GM23338 (cell line): Measurements from ENCODE around the gene RXRB. TPM values are rescaled to one million over a fixed set of nuclear protein-coding genes. Genes with fewer than 3 reads are reported as not detected.

Experiments
- ATAC-seq: fragments of 200-7000 bp; cut with Tn5 transposase; 3 replicates; pipeline ENCODE4 v1.9.1; 2020
- DNase-seq: peaks from one replicate; pipeline ENCODE4 v3.0.0-alpha.2; 2015; ENCODE audit warnings: low spot score
- H2AFZ ChIP-seq: fragments of 200-600 bp; sonication (generic); 2 replicates; pipeline ENCODE4 v1.8.0; 2016; ENCODE audit warnings: antibody characterized with exemption, mild to moderate bottlenecking, moderate library complexity
- H3F3A ChIP-seq: fragments of 200-600 bp; sonication (generic); replicated peaks from 2 replicates; pipeline ENCODE4 v1.8.0; 2017; ENCODE audit warnings: antibody characterized with exemption, mixed run types, low read depth
- H3K27ac ChIP-seq: fragments of 200-600 bp; sonication (generic); 2 replicates; pipeline ENCODE4 v1.6.1; 2016; ENCODE audit warnings: low read depth
- H3K27me3 ChIP-seq: fragments of 200-600 bp; sonication (generic); 2 replicates; pipeline ENCODE4 v1.8.0; 2016; ENCODE audit warnings: mild to moderate bottlenecking, mixed run types, moderate library complexity; ENCODE audit not compliant: insufficient read depth
- H3K36me3 ChIP-seq: fragments of 200-600 bp; sonication (generic); 2 replicates; pipeline ENCODE4 v1.8.0; 2016; ENCODE audit warnings: mild to moderate bottlenecking; ENCODE audit not compliant: insufficient read depth
- H3K4me1 ChIP-seq: fragments of 200-600 bp; sonication (generic); 2 replicates; pipeline ENCODE4 v1.8.0; 2016; ENCODE audit warnings: mild to moderate bottlenecking, moderate library complexity; ENCODE audit not compliant: insufficient read depth
- H3K4me2 ChIP-seq: fragments of 200-600 bp; sonication (generic); 2 replicates; pipeline ENCODE4 v1.7.1; 2017; ENCODE audit warnings: mixed run types
- H3K4me3 ChIP-seq: fragments of 200-600 bp; sonication (generic); 2 replicates; pipeline ENCODE4 v1.6.1; 2016; ENCODE audit warnings: mixed run types
- H3K79me2 ChIP-seq: fragments of 200-600 bp; sonication (generic); replicated peaks from 2 replicates; pipeline ENCODE4 v1.8.0; 2017; ENCODE audit warnings: mild to moderate bottlenecking; ENCODE audit not compliant: insufficient read depth
- H3K9me2 ChIP-seq: fragments of 200-600 bp; sonication (generic); 2 replicates; pipeline ENCODE4 v1.8.0; 2017; ENCODE audit not compliant: insufficient read depth
- H4K20me1 ChIP-seq: fragments of 200-600 bp; sonication (generic); replicated peaks from 2 replicates; pipeline ENCODE4 v1.8.0; 2017; ENCODE audit warnings: mild to moderate bottlenecking; ENCODE audit not compliant: insufficient read depth
- H3K27ac Mint-ChIP-seq: 2 replicates; pipeline ENCODE4 v1.8.0; 2020; ENCODE audit warnings: inconsistent platforms, mild to moderate bottlenecking, moderate library complexity, mixed read lengths
- H3K27me3 Mint-ChIP-seq: 3 replicates; pipeline ENCODE4 v1.8.0; 2022; ENCODE audit warnings: low read depth, mild to moderate bottlenecking, moderate library complexity, mixed read lengths, inconsistent platforms; ENCODE audit not compliant: insufficient read depth, poor library complexity
- H3K36me3 Mint-ChIP-seq: 3 replicates; pipeline ENCODE4 v1.8.0; 2021; ENCODE audit warnings: low read depth, mild to moderate bottlenecking, inconsistent platforms, moderate library complexity, mixed read lengths
- H3K4me1 Mint-ChIP-seq: 3 replicates; pipeline ENCODE4 v1.8.0; 2020; ENCODE audit warnings: mild to moderate bottlenecking, inconsistent platforms, mixed read lengths
- H3K4me3 Mint-ChIP-seq: 3 replicates; pipeline ENCODE4 v1.8.0; 2021; ENCODE audit warnings: moderate library complexity, mild to moderate bottlenecking, inconsistent platforms, mixed read lengths
- H3K9me3 Mint-ChIP-seq: 3 replicates; pipeline ENCODE4 v1.8.0; 2020; ENCODE audit warnings: moderate library complexity, mild to moderate bottlenecking, inconsistent platforms, mixed read lengths
- CREB1 ChIP-seq: fragments of 250-450 bp; sonication (Bioruptor Pico); IDR thresholded peaks from 2 replicates; pipeline ENCODE4 v1.5.0; 2020; ENCODE audit warnings: low read depth, mild to moderate bottlenecking, moderate library complexity
- CTCF ChIP-seq, 2 experiments: fragments of 200-600 bp in 1 of 2; sonication (generic) in 1 of 2; conservative IDR thresholded peaks; 2 replicates each; pipeline versions ENCODE4 v1.5.1 to v1.6.1; 2016 to 2017; ENCODE audit warnings: antibody characterized with exemption in 2 of 2, low read depth in 2 of 2, mild to moderate bottlenecking in 2 of 2, moderate library complexity in 1 of 2
- EZH2 ChIP-seq: fragments of 200-600 bp; sonication (generic); IDR thresholded peaks from one replicate; pipeline ENCODE4 v1.8.0; 2017; ENCODE audit warnings: antibody characterized with exemption, mild to moderate bottlenecking, low read depth; ENCODE audit not compliant: unreplicated experiment
- EZH2phosphoT487 ChIP-seq: fragments of 200-600 bp; sonication (generic); IDR thresholded peaks from one replicate; pipeline ENCODE4 v1.8.1; 2018; ENCODE audit warnings: antibody characterized with exemption; ENCODE audit not compliant: unreplicated experiment
- JUNB ChIP-seq: IDR thresholded peaks from one replicate; pipeline ENCODE4 v1.6.1; 2016; ENCODE audit warnings: antibody characterized with exemption; ENCODE audit not compliant: unreplicated experiment
- REST ChIP-seq: IDR thresholded peaks from one replicate; pipeline ENCODE4 v1.6.1; 2018; ENCODE audit warnings: antibody characterized with exemption; ENCODE audit not compliant: unreplicated experiment
- ZNF114 ChIP-seq: fragments of 250-450 bp; sonication (Bioruptor Pico); IDR thresholded peaks from 2 replicates; pipeline ENCODE4 v1.5.0; 2020; ENCODE audit warnings: mild to moderate bottlenecking, moderate library complexity
- ZNF331 ChIP-seq: fragments of 250-450 bp; sonication (Bioruptor Pico); IDR thresholded peaks from 2 replicates; pipeline ENCODE4 v1.5.0; 2020; ENCODE audit warnings: low read depth, mild to moderate bottlenecking, moderate library complexity
- ZNF462 ChIP-seq: fragments of 250-450 bp; sonication (Bioruptor Pico); IDR thresholded peaks from 2 replicates; pipeline ENCODE4 v1.5.0; 2020; ENCODE audit warnings: mild to moderate bottlenecking, moderate library complexity
- polyA plus RNA-seq: library from polyadenylated mRNA; unstranded; fragments of >200 nt; fragmentation: Nextera tagmentation; extraction: Ambion mirVana; gene quantifications from 2 replicates; pipeline ENCODE4 v1.2.1, GENCODE V29; 2016
- total RNA-seq: library from RNA; depleted of rRNA; stranded (reverse); fragments of >200 nt; shearing (Covaris generic); gene quantifications from 2 replicates; pipeline ENCODE4 v1.2.3, GENCODE V29; 2014

The RXRB gene
- total and polyA plus RNA-seq, 2 experiments from 2014 or later = 6.9 to 11.6 TPM

- no peak overlapping the region for H3K27ac Mint-ChIP-seq
- TF ChIP-seq ZNF114 (CRISPR knock-in tag) (no peak), EZH2 (no peak), REST (no peak)
- no peak for DNase-seq
- Histone ChIP-seq H2AFZ (no peak overlapping the region), H3F3A (no peaks in the 10 kb centered on the region), H4K20me1 (no peaks in the 10 kb centered on the region), H3K4me3 (no peak overlapping the region), H3K27ac (no peak overlapping the region), H3K9me2 (no peaks in the 10 kb centered on the region), H3K79me2 (no peaks in the 10 kb centered on the region), H3K4me2 (no peak overlapping the region), H3K36me3 (no peaks in the 10 kb centered on the region), H3K27me3 (no peaks in the 10 kb centered on the region), H3K4me1 (no peaks in the 10 kb centered on the region; the same call in 1 of the 2 replicates)
- H3K9me3 Mint-ChIP-seq = no peaks in the 10 kb centered on the region
- ATAC-seq = no peak
- H3K4me1 Mint-ChIP-seq = peaks cover 6% of the 10 kb centered on the region
- H3K4me3 Mint-ChIP-seq = no peak overlapping the region
- H3K36me3 Mint-ChIP-seq = no peaks in the 10 kb centered on the region
- H3K27me3 Mint-ChIP-seq = peaks cover 10% of the 10 kb centered on the region
Measured at GRCh38 chr6:33174784-33175183, 25.7 kb downstream of the RXRB start.

GRCh38 chr6:33173535-33174180 lies 26.8 kb downstream of the RXRB start:
- Histone ChIP-seq H3K27me3 (no peaks in the 10 kb centered on the region), H3F3A (no peaks in the 10 kb centered on the region), H3K4me1 (no peaks in the 10 kb centered on the region; the same call in 1 of the 2 replicates), H3K4me3 (no peak overlapping the region), H2AFZ (no peak overlapping the region), H4K20me1 (no peaks in the 10 kb centered on the region), H3K4me2 (no peak overlapping the region), H3K36me3 (no peaks in the 10 kb centered on the region), H3K9me2 (no peaks in the 10 kb centered on the region), H3K79me2 (no peaks in the 10 kb centered on the region), H3K27ac (no peak overlapping the region)
- Mint-ChIP-seq H3K27me3 (peaks cover 13% of the 10 kb centered on the region), H3K9me3 (no peaks in the 10 kb centered on the region; the same call in 1 of the 3 replicates), H3K4me3 (no peak overlapping the region), H3K36me3 (no peaks in the 10 kb centered on the region), H3K27ac (no peak overlapping the region), H3K4me1 (peaks cover 6% of the 10 kb centered on the region)
- DNase-seq (no peak), ATAC-seq (no peak)
- TF ChIP-seq CTCF (conservative IDR thresholded peaks at IDR 0.05; ENCODE audit: low read depth in 2 of 2) = no peak
- TF ChIP-seq EZH2 = no peak
- no peak for TF ChIP-seq ZNF331
- no peak for TF ChIP-seq JUNB
- no peak for TF ChIP-seq ZNF462 (CRISPR knock-in tag)
- TF ChIP-seq ZNF114 (CRISPR knock-in tag) = no peak
- no peak for TF ChIP-seq EZH2phosphoT487
- no peak for TF ChIP-seq CREB1 (CRISPR knock-in tag)
